NCI-H1436 treated with DMSO at 0.1 percent for 48 hours (cell line): Measurements from ENCODE around the gene CD40LG.
A peak's percentile ranks its signal among the peaks of the same experiment; 100 is the strongest.

Experiments used
- DNase-seq: peaks from one replicate; lab custom pipeline; 2025; lab: John Stamatoyannopoulos, UW

Gene CD40LG

DNA sequence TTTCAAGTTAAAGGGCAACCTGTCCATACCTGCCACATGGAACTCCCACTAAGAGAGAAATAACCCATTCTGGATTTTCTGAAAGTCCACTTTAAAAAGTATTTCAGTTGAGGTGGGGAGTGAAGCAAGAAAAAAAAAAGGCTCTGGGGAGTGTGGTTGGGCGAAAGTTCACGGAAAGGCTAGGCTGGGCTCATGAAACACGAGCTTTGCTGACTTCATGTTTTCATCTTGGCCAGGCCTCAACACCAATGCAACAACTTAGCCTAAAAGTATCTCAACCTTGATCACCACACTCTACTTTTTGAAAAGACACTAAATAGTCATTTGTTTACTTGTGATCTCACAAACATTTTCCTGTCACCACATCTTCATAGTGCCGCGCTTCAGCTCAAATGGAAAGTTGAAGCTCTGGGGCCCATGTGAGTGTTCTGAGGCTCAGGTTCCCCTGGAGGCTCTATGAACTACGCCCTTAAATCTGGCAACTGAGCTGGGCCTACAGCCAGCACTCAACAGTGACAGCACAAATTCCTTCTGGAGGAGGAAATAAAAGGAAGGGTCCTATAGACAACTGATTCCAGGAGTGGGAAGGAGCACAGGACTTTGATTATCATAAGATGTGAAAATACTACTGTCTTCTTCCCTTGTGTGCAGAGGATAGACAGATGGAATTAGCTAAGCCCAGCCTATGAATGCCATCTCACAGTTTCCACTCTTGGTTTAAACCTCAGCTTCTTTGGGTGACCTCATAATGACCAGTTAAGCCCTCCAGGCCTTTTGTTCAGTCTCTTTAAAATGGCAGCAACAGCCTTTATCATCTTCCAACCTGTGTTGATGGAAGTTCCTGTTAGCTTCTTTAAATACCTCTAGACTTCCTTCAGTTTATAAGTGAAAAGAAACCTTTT lies 5.1 kb downstream of the CD40LG start:
- DNase-seq, result no peak

DNA sequence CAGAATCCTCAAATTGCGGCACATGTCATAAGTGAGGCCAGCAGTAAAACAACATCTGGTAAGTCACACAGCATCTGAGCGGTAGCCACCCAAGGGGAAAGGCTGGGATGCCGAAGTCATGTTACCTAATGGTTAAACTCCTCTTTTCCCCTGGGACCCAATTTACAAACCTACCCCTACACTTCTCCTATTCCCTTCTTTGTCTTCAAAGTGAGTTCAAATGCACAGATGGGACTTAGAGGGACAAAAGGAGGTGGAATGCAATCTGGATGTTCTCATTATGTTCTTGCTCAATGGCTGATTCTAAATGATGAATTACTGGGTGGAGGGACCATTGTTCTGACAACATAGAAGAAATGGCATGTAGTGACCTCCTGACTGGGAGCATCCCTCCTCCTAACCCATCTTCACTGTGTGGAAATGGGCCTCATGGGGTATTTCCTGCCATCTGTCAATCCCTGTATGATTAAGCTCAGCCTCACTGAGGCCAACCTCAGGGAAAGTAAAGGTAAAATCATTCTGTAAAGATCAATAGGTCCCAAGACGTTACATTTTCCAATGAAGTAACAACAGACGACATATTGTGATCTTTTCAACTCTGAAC lies 8.5 kb downstream of the CD40LG start:
- DNase-seq, result no peak

DNA sequence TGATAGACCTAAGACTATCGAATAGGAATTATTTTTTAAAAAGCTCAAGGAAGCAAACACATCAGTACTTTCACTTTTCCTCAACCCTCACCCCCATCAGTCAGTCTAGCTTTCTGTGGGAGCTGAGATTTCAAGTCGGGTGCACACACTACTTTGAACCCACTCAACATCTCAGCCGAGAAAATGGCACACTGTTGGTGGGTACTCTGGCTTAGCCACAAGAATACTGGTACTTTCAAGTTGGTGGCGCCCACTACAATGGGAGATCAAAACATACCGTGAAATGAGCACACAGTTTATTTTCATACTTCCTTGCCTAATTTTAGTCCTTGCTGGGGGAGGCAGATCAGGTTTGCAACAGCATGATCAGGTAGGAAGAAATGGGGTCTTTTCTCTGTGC lies 10.2 kb downstream of the CD40LG start:
- no peak for DNase-seq

DNA sequence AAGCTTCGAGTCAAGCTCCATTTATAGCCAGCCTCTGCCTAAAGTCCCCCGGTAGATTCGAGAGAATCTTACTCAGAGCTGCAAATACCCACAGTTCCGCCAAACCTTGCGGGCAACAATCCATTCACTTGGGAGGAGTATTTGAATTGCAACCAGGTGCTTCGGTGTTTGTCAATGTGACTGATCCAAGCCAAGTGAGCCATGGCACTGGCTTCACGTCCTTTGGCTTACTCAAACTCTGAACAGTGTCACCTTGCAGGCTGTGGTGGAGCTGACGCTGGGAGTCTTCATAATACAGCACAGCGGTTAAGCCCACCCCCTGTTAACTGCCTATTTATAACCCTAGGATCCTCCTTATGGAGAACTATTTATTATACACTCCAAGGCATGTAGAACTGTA lies 11.2 kb downstream of the CD40LG start:
- no peak for DNase-seq

DNA sequence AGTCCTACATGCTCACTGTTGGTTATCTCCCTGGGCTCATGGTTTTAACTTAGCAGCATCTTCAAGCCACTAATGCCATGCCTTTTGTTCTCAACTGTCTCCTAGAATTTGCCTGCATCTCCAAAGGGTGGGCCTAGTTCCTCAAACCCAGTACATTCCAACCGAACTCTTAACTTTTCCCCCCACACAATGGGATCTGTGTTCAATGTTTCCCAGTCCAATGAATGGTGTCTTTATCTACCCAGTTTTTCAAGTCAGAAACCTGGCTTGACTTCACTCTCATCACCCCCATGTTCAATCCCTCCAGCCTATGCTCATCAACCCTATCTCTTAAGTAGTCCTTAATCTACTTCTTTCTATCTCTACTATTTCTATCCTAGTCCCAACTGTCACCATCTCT lies 12.9 kb downstream of the CD40LG start:
- no peak for DNase-seq

DNA sequence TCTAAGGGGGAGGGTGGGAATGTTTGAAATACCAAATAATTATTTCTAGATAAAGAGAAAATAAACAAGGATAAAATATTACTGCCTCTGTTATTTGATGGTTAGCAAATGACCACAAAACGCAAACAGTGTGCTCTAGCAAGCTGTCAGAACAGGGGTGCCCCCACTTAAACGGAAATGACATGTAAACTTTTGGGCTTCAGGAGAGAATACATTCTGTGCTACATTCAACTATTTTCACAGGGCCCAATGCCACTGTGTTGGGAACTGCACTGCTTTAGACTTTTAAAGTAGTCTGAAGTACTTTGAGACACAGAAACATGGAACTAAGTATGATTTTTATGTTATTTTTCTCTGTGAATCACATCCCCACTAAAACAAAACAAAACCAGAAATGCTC lies 14.1 kb downstream of the CD40LG start:
- DNase-seq, result no peak

DNA sequence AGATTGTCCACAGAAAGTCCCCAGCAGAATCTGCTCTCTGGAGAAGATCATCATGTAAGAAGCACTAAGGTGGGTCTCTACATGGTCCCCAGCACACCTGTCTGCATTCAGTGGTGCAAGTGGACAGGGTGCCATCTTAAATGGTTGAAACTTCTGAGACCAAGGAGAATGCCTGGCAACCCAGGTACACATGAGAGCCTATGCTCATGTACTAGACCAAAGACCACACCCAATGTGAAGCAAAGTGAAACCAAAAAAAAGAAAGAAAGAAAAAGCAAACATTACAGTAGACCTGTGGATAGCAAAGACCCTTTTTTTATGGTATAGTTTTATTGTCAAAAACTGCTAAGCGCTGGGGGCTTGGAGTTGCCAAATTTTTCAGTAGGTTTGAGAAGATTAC lies 15.0 kb downstream of the CD40LG start:
- no peak for DNase-seq

DNA sequence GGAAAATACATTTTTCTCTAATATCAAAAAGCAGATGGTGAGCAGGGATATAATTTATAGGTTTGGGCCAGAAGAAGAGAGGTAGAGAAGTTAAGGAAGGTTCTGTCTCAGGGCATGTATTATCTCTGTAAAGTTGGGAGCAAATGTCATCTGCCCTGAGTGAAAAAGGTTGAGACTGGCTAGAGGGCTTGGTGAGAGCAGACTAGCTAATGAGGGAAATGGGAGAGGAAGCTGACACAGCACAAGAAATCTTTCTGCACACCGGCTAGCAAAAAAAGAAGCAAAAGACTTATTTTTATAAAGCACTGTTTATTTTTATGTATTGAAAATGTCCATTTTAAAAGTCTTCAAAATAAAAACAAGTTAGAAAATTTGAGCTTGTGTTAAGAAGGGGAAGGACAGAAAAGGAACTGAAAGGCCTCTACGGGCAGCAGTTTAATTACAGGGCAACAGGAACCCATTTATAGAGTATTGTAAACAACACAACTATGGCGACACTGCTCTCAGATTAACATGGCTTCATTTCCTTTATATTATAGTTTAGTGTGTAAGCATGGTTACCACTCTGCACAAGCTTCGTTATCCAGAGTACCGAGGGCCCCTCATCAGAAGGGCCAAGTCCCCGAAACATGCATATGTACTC lies 17.4 kb downstream of the CD40LG start:
- no peak for DNase-seq

DNA sequence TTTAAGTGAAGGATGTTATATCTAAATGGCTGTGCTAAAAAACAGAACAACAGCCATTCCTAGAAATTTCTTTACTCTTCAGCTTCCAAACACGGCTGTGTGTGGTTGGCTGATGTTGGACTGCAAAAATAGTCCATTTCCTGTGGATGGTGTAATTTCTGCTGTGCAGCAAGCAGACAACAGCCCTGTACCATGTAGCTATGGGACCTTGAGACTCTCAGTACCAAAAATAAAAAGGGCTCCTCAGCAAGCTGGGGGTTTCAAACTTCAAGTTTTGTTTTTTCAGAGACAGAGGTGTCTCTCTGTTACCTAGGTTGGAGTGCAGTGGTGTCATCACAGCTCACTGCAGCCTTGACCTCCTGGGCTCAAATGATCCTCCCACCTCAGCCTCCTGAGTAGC lies 18.1 kb downstream of the CD40LG start:
- no peak for DNase-seq

DNA sequence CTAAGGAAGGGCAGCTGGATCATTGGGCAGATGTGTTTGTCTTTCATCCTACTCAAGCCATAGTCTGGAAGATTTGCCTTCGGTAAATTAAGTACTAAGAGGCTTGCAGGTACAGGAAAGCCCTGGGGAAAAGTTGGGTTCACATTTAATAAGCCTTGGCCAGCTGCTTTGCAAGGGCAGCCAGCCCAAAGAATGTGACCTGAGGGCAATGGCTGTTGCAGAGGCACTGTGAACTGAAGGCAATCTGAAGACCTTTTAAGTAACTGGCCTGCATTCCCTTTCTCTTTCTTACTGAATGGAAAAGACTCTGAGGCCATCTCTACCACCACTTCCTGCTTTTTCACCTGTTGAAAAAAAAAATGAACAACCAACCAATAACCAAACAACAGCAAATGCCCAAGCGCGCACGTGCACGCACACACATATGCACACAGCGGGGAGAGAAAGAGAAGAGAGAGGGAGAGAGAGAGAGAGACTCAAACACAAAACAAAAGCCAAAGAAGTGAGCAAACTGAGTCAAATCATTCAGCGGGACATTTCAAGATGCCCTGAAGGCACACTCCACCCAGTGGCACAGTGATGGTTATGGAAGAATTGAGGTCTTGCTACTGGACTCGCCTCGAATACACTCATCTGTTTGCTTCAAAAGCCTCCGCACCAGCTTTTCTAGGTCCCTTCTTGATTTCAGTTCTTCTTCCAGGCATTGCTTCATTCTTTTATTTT lies 19.6 kb downstream of the CD40LG start:
- no peak for DNase-seq

DNA sequence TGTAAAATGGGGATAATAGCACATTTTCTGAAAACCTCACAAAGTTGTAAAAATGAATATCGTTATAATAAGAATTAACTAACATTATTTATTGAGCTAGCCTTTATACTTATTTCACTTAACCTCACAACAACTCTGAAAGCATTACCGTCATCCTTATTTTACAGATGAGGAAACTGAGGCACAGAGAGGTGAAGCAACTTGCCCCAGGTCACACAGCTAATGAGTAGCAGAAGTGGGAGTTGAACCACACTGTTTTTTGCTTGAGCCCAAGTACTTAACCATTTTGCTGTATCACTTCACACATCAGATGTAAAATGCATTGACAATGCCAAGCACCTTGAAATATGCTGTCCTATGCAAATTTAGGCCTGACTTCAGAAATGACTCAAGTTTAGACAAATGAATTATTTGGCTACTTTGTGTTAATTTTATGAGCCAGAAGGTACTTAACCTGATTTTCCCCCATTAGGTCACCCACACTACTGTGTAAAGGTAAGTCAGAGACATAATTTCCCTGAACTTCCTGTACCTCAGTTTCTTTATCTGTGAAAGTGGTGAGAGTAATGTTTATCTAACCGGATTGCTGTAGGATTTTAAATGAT lies 23.1 kb downstream of the CD40LG start:
- no peak for DNase-seq

DNA sequence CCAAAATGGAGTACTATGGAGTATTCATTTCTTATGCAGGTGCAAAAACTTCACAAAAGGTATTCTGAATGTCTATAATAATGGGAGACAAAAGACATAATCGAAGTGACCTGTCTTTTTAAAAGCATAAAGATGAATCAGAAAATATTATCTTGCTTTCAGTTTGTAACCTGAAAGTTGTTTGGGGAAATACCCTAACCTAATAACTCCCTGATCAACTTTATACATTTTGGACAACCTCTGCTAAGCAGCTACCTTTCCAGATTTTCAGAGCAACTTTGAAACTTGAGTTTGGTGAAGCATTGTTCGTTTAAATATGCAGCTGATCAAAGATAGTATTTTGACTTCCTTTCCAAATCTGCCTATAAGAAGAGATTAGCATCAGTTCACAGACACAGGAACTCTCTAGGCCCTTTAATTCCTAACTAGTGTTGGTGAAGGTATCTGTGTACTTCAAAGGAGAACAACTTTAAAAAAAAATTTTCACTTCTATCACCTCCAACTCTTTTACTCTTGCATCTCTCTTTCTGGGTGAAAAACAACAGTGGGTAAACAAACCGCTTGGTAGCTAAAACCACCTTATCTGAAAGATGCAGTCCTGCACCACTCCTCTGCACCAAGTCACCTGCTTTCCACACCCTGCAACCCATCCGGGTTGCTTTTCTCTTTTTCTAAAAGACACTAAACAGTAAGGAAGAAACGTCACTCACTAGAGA lies 26.5 kb downstream of the CD40LG start:
- DNase-seq, result no peak

DNA sequence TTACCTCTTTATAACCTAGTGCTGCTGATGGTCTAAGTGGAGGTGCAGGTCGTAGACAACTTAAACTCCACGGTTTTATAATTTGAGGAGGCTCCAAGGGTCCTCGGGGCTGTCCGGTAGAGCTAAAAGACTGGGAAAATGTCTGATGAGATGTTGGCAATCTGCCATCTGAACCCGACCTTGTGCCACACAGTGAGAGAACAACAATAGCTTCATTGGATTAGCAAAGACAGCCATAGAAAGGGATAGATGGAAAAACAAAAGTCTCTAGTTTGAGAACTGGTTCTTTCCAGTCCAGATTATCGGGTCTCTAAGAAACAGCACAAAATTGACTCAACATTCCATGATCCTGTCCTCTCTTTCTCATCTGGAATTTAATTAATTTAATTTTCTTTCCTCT lies 31.6 kb downstream of the CD40LG start:
- DNase-seq, result no peak

DNA sequence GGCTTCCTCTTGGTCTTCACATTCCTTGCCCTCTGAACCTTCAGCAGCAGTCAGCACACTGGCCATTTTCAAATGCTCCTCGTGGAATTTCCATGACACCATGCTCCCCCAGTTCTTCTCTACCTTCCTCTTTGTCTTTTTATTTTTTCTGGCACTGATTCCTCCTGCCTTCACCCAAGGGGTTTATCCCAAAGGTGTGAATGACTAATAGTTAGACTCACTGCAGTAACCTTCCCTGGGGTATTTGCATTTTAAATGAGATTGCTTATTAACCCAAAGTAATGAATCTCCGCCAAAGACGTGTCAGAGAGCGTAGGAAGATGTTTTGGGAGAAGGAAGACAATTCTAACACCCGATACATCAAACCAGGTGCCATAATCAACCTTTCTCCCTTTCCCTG lies 36.2 kb downstream of the CD40LG start:
- no peak for DNase-seq

DNA sequence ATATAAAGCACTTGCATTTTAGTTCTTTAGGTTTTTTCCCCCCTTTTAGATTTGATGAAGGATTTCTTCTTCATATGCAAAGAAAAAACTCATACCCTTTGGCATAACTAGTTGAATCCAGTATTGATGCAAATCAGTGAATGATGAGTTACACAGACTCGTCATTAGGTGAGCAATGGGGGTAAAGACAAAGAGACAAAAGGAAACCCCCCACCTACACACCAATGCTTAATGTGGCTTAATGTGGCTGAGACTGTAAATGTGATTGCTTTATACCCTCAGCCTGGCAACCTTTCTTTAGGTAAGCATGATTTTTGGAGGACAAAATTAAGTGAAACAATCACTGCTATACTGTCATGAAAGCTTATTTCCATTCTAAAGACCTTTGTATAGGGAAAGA lies 39.5 kb downstream of the CD40LG start:
- DNase-seq, result no peak

DNA sequence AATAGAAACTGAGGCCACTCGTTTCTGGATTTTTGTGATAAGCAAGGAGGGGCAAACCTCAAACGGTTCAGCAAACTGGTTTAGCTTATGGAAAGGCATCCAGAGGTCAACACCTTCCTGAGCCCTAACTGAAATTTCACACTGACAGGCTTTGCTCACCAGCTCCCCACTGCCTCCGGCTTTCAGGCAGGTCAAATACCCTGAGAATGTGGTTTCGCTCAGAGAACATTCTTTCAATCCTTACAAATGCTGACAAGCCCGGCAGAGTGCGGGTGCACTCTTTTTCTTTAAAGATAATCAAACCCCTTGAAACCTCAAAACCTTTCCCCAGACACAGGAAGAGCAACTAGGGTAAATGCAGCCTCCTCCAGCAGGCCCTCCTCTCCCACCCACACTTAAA lies 41.5 kb downstream of the CD40LG start:
- no peak for DNase-seq

DNA sequence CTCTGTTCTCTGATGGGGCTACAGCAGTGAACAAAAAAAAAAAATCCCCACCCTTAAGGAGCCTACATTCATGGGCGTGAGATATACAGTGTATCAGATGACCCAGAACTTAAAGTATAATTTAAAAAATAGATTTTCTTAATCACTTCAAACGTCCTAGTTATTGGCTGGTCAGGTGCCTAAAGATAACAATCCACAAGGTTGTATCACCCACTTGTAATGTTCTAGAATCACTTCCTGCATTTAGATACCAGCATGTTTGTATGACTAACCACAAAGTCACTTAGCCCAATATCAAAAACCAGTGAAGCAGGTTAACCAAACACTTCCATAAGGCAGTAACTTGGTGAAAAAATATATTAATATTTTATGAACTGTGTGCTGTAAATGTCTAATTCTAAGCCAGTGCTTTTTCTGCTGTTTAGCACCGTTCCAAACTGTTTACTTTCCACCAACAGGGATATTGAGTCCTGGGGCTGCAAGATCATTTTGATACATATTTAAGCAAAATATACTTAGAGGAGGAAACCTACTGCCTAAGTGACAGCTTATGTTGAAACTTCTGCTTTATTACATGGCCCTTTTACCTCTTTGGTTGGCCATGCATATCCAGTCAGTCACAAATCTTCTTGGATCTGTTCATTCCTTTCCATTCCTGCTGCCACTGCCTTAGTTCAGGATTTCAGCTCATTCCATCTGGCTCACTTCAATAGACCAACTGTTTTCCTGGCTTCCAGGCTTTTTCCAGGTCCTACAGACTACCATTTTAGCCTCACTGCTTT lies 43.3 kb downstream of the CD40LG start:
- no peak for DNase-seq

DNA sequence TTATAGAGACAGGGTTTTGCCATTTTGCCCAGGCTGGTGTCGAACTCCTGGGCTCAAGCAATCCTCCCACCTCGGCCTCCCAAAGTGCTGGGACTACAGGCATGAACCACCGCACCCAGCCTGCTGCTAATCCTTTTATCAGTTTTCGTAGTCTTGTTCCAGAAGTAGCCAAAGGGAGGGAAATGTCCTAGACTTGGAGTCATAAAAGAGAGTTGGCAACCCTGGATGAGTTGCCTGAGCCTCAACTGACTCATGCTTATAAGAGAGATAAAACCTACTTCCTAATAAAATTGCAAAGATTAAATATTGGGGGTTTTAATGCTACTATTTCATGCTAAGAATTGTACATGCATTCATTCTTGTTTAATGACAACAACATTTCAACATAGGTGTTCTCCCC lies 44.3 kb downstream of the CD40LG start:
- no peak for DNase-seq

DNA sequence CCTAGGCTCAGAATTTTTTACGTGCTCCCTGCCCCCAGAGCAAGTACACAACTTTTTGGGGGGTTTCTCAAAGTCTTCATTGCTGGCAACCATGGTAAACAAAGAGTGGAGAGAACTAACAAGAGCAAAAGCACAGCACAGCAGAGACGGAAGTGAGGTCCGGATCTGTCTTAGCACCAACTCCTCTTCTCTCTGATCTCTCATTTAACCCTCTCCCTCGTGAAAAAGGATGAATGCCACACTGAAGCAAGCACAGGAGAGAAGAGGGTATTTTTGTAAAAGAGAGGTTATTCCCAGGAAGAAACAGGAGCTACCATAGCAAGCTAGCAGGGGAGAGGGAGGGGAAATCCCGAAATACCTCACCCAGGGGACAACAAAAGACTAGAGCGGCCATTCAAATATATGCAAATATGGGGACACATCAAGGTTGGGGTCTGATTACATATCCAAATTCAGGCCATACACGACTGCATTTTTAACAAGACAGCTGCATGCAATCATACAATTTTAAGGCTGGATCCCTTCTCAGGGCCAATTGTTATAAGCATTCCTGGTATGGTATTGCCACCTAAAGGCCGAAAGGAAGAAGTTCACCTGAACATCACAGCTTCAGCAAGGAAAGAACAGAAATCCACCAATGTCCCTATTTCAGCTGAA lies 46.6 kb downstream of the CD40LG start:
- peak; percentile 66 for DNase-seq

DNA sequence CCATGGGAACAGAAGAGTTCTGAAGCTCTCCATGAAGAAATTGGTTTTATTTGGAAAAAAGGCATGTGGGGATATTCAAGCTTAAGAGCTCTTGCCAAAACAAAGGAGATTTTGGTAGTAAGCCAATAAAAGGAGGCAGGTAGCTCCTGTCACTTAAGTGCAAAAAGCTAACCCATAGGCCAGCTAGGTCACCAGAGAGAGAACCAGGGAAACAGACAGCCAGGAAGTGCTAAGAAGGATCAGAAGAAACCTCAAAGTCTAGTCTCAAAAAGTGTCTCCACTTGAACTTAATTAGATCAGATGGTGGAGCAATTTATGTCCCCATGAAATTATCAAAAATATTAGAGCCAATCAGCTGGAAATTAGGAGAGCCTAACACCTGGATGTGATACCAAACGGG lies 49.2 kb downstream of the CD40LG start:
- no peak for DNase-seq
